Measurements from ENCODE around the gene ARHGEF11. TPM values are rescaled to one million over a fixed set of nuclear protein-coding genes. Genes with fewer than 3 reads are reported as not detected.

The ARHGEF11 gene
- total RNA-seq, 1 experiment from 2014 or later: 55.5 TPM

GRCh38 chr1:156944268-156944667 lies 101.3 kb downstream of the ARHGEF11 start:
- ATAC-seq: no peak
- Histone ChIP-seq H3K27me3 (ENCODE audit: control insufficient read depth, insufficient read depth, low read length) (no peaks in the 10 kb centered on the region), H3K4me1 (ENCODE audit: control insufficient read depth, insufficient read depth, low read length) (no peaks in the 10 kb centered on the region), H3K4me3 (ENCODE audit: low read depth in 2 of 2, low read length in 2 of 2) (no peak overlapping the region), H3K36me3 (ENCODE audit: control insufficient read depth, insufficient read depth, low read length) (peaks cover 5% of the 10 kb centered on the region), H3K9me3 (ENCODE audit: control insufficient read depth, insufficient read depth, low read depth, low read length) (no peaks in the 10 kb centered on the region), H3K27ac (ENCODE audit: low read length) (no peak overlapping the region)
- BruUV-seq (replicated peaks): no TSS peak
- ChIA-PET CTCF (no interaction called here), POLR2A (no interaction called here)
- DNase-seq (ENCODE audit: low read depth, low spot score): no peak
- no peak for TF ChIP-seq POLR2AphosphoS5 (IDR thresholded peaks at IDR 0.05; ENCODE audit: low read depth, low read length)
- TF ChIP-seq TCF7L2 (IDR thresholded peaks at IDR 0.05; ENCODE audit: low read depth, low read length): no peak
- TF ChIP-seq SIN3A (IDR thresholded peaks at IDR 0.05; ENCODE audit: borderline replicate concordance, insufficient read depth, low read depth, low read length): no peak
- TF ChIP-seq REST (IDR thresholded peaks at IDR 0.05; ENCODE audit: insufficient read depth in 1 of 2, low read depth in 2 of 2, low read length in 1 of 2): no peak
- TF ChIP-seq CTCF (IDR thresholded peaks at IDR 0.05): no peak
- intact Hi-C loops (cut with micrococcal nuclease; ENCODE audit: unreplicated experiment): no loop called here
- in situ Hi-C loops (cut with HindIII; ENCODE audit: low pct_unique_long_range_greater_than_20kb, low sequenced_read_pairs): no loop called here

- H3K36me3 ChIP-seq (ENCODE audit: control insufficient read depth, insufficient read depth, low read length): peaks cover 3% of the 10 kb centered on the region; the same call in 1 of the 2 replicates
- CTCF ChIA-PET: no interaction called here
- no peak for DNase-seq (ENCODE audit: low read depth, low spot score)
Observed at GRCh38 chr1:156943756-156944155, 101.8 kb downstream of the ARHGEF11 start.

More at GRCh38 chr1:156943756-156944155, 101.8 kb downstream of the ARHGEF11 start:
- intact Hi-C loops (cut with micrococcal nuclease; ENCODE audit: unreplicated experiment) (no loop called here), in situ Hi-C loops (cut with HindIII; ENCODE audit: low pct_unique_long_range_greater_than_20kb, low sequenced_read_pairs) (no loop called here)
- no peaks in the 10 kb centered on the region for H3K4me1 ChIP-seq (ENCODE audit: control insufficient read depth, insufficient read depth, low read length)
- no peak overlapping the region for H3K27ac ChIP-seq (ENCODE audit: low read length)
- no peak for TF ChIP-seq TCF7L2 (IDR thresholded peaks at IDR 0.05; ENCODE audit: low read depth, low read length)
- no peak for TF ChIP-seq REST (IDR thresholded peaks at IDR 0.05; ENCODE audit: insufficient read depth in 1 of 2, low read depth in 2 of 2, low read length in 1 of 2)
- TF ChIP-seq SIN3A (IDR thresholded peaks at IDR 0.05; ENCODE audit: borderline replicate concordance, insufficient read depth, low read depth, low read length): no peak
- no peak for TF ChIP-seq POLR2AphosphoS5 (IDR thresholded peaks at IDR 0.05; ENCODE audit: low read depth, low read length)
- no peak for TF ChIP-seq CTCF (IDR thresholded peaks at IDR 0.05)
- POLR2A ChIA-PET: no interaction called here
- H3K4me3 ChIP-seq (ENCODE audit: low read depth in 2 of 2, low read length in 2 of 2): no peak overlapping the region
- no TSS peak for BruUV-seq (replicated peaks)
- H3K9me3 ChIP-seq (ENCODE audit: control insufficient read depth, insufficient read depth, low read depth, low read length): no peaks in the 10 kb centered on the region
- H3K27me3 ChIP-seq (ENCODE audit: control insufficient read depth, insufficient read depth, low read length): no peaks in the 10 kb centered on the region
- no peak for ATAC-seq
